ENCODE data around the gene SLC39A7. TPM values are rescaled to one million over a fixed set of nuclear protein-coding genes. Genes with fewer than 3 reads are reported as not detected.

SLC39A7 gene
- total and polyA plus RNA-seq, 2 of the 4 experiments (the other 2 are of a cell fraction) = 135 to 208 TPM

GRCh38 chr6:33215271-33216116 is 14.8 kb downstream of the SLC39A7 start:
- no CpG with 5 or more reads among the region's 9 CpGs for WGBS, 2 experiments (ENCODE audit: extremely low coverage in 2 of 2, insufficient read length in 1 of 2)
- in situ Hi-C loops (cut with MboI; ENCODE audit: low sequenced_read_pairs) = no loop called here
- no peaks in the 10 kb centered on the region for H3K9me3 ChIP-seq (ENCODE audit: control insufficient read depth, insufficient read depth, low read length)
- H2AK5ac ChIP-seq (ENCODE audit: low read depth, low read length) = no peak overlapping the region
- no peak overlapping the region for H2BK5ac ChIP-seq (ENCODE audit: low read depth, low read length, poor library complexity, severe bottlenecking)
- H2AFZ ChIP-seq (replicated peaks; ENCODE audit: low read length, poor library complexity) = no peak overlapping the region
- H3K9me1 ChIP-seq (ENCODE audit: insufficient read depth, low read length) = no peaks in the 10 kb centered on the region
- CTCF ChIA-PET = no interaction called here
- no peaks in the 10 kb centered on the region for H4K20me1 ChIP-seq (ENCODE audit: insufficient read depth, low read length)
- no peak overlapping the region for H2BK15ac ChIP-seq (ENCODE audit: low read depth, low read length)
- no peak overlapping the region for H3K14ac ChIP-seq (replicated peaks; ENCODE audit: low read depth, low read length)
- POLR2A ChIA-PET (ENCODE audit: unreplicated experiment) = interaction anchor here (0.6 kb wide), 1 partner anchor 19 kb away, joined by 3 read pairs; no protein-coding TSS in a partner anchor
- no peak overlapping the region for H2BK120ac ChIP-seq (ENCODE audit: low read depth, low read length)
- H3K23ac ChIP-seq (ENCODE audit: low read depth, low read length) = no peak overlapping the region
- no peak overlapping the region for H3K27ac ChIP-seq (ENCODE audit: insufficient read depth, low read length)
- dilution Hi-C loops (cut with HindIII; ENCODE audit: low sequenced_read_pairs, unreplicated experiment) = no loop called here
- H3K56ac ChIP-seq (ENCODE audit: extremely low read depth, insufficient read depth, low read length) = no peak overlapping the region
- intact Hi-C loops (cut with micrococcal nuclease) = no loop called here
- no peak overlapping the region for H3K4me2 ChIP-seq (ENCODE audit: low read depth, low read length)
- no peak overlapping the region for H3K18ac ChIP-seq (ENCODE audit: low read depth, low read length)
- peaks cover 9% of the 10 kb centered on the region; the same call in 1 of the 2 replicates for H3K36me3 ChIP-seq (ENCODE audit: control insufficient read depth, insufficient read depth, low read length)
- H3K9ac ChIP-seq (ENCODE audit: low read depth, low read length) = no peak overlapping the region
- TF ChIP-seq CHD1 (IDR thresholded peaks at IDR 0.05; ENCODE audit: low read depth, low read length) (no peak), FOS (IDR thresholded peaks at IDR 0.05; ENCODE audit: low read depth, low read length) (no peak), CTCF (conservative IDR thresholded peaks at IDR 0.05; ENCODE audit: low read depth, low read length) (no peak), NFE2L2 (IDR thresholded peaks at IDR 0.05; ENCODE audit: low read depth, low read length) (no peak), MXI1 (IDR thresholded peaks at IDR 0.05; ENCODE audit: borderline replicate concordance, low read depth, low read length) (no peak), SMC3 (IDR thresholded peaks at IDR 0.05; ENCODE audit: low read depth, low read length) (no peak), RAD21 (IDR thresholded peaks at IDR 0.05; ENCODE audit: low read length) (no peak), BHLHE40 (IDR thresholded peaks at IDR 0.05; ENCODE audit: low read depth, low read length) (no peak)
- TF ChIP-seq, protein P1, sequence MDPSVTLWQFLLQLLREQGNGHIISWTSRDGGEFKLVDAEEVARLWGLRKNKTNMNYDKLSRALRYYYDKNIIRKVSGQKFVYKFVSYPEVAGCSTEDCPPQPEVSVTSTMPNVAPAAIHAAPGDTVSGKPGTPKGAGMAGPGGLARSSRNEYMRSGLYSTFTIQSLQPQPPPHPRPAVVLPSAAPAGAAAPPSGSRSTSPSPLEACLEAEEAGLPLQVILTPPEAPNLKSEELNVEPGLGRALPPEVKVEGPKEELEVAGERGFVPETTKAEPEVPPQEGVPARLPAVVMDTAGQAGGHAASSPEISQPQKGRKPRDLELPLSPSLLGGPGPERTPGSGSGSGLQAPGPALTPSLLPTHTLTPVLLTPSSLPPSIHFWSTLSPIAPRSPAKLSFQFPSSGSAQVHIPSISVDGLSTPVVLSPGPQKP (IDR thresholded peaks at IDR 0.05; ENCODE audit: borderline replicate concordance, low read depth, low read length) = no peak
- TF ChIP-seq, protein P2, sequence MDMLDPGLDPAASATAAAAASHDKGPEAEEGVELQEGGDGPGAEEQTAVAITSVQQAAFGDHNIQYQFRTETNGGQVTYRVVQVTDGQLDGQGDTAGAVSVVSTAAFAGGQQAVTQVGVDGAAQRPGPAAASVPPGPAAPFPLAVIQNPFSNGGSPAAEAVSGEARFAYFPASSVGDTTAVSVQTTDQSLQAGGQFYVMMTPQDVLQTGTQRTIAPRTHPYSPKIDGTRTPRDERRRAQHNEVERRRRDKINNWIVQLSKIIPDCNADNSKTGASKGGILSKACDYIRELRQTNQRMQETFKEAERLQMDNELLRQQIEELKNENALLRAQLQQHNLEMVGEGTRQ (IDR thresholded peaks at IDR 0.05; ENCODE audit: low read depth, low read length) = no peak
- no peak overlapping the region for H3K4me3 ChIP-seq (ENCODE audit: insufficient read depth, low read depth, low read length)
- BruUV-seq (replicated peaks) = no TSS peak
- H3K27me3 ChIP-seq (ENCODE audit: control insufficient read depth, insufficient read depth, low read length) = peaks cover 19% of the 10 kb centered on the region
- H3K79me1 ChIP-seq (ENCODE audit: low read depth in 1 of 2, low read length in 2 of 2) = no peaks in the 10 kb centered on the region
- no peak overlapping the region for H2BK20ac ChIP-seq (ENCODE audit: low read depth, low read length)
- peaks cover 2% of the 10 kb centered on the region; the same call in 1 of the 2 replicates for H3K4me1 ChIP-seq (ENCODE audit: control insufficient read depth, insufficient read depth, low read length)
- H4K8ac ChIP-seq (ENCODE audit: low read depth in 2 of 2, low read length in 2 of 2) = no peak overlapping the region
- no peak overlapping the region for H2AK9ac ChIP-seq (replicated peaks; ENCODE audit: low read depth, low read length, poor library complexity)
- H4K5ac ChIP-seq (ENCODE audit: low read depth, low read length) = no peak overlapping the region
- H4K91ac ChIP-seq (ENCODE audit: insufficient read depth, low read depth, low read length) = no peak overlapping the region
- no peak overlapping the region for H3K4ac ChIP-seq (ENCODE audit: low read depth, low read length)
- ATAC-seq (ENCODE audit: low read depth) = no peak
- no peak for DNase-seq

Data from IMR-90 (cell line).